GM19395 (cell line): ENCODE data around the gene SUSD6.
"Not testable (repeated sequence)": the region's sequence is repeated elsewhere in the genome, so short reads cannot be mapped to it uniquely, and the experiment has no call there.

ENCODE experiments used
- ATAC-seq: cut with Tn5 transposase; IDR thresholded peaks from one replicate; pipeline ENCODE4 v1.9.1; 2021; ENCODE audit warnings: mild to moderate bottlenecking, moderate library complexity; ENCODE audit not compliant: unreplicated experiment

The SUSD6 gene

DNA sequence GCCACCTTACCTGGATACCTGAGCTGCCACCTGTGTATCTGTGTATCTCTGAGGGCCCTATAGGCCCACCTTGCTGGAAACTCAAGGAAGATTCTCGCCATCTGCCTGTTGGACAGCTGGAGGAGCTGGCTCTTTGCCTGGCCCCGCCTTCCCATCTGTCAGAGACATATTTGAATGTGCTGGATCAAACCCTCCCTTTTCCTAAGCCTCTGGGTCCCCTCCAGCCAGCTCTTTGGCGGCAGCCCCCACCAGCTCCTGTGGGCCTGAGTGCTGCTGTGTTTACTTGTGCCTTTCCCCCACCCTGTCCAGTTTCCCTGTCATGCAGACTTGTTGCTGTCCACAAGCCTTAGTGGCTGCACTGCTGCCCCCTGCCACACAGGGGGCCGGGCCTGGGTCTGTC is 99.7 kb downstream of the SUSD6 start:
- ATAC-seq, result no peak

DNA sequence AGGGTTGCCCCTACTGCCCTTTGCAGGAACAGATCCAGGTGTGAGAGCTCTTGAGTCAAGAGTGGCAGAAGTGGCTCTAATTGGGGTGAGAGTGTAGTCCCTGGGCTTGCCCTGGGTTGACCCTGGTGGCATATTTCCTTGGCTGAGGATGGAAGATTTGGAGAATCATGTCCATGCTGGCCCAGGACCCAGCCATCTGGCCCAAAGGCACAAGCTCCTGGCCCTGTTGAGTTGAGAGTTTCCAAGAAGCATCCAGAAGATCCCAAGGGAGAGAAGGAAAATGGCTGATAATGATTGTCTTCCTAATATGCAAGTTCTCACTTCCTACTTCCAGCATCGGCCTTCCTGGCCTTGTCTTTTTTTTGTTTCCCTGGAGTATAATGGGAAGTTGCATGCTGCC is 100.1 kb downstream of the SUSD6 start:
- ATAC-seq, result no peak

GRCh38 chr14:69711881-69712560 is 100.6 kb downstream of the SUSD6 start:
- ATAC-seq, result no peak

GRCh38 chr14:69712599-69713088 is 101.2 kb downstream of the SUSD6 start:
- ATAC-seq, result no peak

GRCh38 chr14:69713209-69713781 is 101.9 kb downstream of the SUSD6 start:
- ATAC-seq, result no peak

DNA sequence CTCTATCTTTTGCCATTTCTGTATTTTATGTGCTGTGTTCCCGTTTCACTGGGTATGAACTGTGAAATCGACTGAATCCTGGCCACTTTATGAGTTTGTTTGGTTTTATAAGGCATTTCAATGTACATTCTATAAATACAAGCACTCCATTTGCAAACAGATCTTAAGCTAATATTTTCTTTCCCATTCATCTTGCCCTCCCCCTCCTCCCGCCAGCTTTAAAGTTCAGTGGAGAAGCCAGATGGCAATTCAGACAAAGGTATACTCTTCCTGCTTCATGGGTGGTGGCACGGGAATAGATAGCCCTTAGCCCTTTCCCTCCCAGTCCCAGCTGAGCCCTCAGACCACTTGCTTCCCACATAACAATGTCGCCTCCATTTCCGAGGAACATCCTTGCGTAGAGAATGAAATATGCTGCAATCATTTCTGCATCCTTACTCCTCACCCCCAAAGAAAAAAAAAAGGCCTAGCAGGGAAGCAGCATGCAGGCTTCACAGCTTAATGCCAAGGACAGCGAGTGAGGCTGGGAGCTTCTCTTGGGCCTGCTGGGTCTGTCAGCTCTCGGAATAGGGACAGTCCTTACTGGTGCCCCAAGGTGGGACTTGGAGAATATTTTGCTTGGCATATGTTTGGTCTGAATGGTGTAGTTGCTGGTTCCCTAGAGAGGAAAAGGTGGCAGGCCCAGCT is 102.7 kb downstream of the SUSD6 start:
- no peak for ATAC-seq

DNA sequence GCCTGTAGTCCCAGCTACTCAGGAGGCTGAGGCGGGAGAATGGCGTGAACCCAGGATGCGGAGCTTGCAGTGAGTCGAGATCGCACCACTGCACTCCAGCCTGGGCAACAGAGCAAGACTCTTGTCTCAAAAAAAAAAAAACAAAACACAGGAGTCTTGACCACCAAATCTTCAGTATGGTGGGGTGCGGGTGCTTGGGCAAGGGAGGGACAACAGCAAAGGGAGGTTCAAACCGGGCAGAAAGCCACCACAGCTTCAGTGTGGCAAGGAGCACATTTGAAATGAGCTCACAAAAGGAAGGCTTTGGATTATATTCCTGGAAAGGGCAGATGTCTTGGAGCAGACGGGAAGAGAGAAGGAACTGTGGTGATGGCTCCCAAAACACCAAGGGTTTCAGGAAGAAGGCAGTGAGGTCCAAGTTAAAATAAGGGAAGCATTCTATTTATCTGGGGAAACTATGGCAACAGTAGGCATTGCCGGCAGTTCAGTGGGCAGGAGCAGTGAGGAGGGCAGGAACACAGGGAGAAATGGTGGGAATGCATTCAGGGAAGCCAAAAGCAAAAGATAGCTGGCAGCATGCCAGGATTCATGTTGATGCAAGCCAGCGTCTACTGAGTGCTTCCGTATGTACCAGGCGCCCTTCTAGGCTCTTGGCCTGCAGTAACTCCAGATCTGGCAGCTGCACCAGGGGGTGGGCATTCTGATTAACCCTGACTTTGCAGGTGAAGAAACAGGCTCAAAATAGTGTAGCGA is 104.5 kb downstream of the SUSD6 start:
- ATAC-seq, result no peak

DNA sequence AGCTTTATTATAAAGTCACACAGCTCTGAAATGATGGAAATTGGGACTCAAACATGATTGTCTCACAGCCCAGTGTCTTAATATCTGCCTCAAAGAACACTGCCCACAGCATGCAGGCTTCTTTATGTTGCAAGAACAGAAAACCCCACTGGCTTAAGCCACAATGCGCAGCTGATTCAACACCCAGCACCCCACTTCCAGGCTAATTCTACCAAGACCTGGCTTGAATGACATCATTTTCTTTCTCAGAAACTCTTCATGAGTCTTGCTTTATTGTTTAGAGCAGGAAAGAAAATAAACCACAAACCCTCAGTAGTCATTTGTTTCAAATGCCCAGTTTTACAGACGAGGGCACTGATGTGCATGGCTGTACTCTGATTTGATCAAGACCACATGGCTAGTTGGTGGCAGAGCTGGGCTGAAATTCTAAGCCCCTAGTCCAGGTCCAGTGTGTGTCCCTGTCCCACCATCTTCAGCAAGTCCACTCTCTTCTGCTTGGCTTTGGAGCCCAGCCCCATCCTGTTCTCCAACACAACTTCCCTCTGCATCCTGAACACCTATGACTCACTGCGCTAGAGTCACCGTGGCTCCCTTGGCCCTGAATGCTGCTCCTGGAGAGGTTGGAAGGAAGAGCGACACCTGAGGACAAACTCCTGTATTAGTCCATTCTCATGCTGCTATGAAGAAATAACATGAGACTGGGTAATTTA is 105.2 kb downstream of the SUSD6 start:
- no peak for ATAC-seq

- not testable (repeated sequence) for ATAC-seq
Observed at GRCh38 chr14:69718614-69719013, 107.2 kb downstream of the SUSD6 start.

DNA sequence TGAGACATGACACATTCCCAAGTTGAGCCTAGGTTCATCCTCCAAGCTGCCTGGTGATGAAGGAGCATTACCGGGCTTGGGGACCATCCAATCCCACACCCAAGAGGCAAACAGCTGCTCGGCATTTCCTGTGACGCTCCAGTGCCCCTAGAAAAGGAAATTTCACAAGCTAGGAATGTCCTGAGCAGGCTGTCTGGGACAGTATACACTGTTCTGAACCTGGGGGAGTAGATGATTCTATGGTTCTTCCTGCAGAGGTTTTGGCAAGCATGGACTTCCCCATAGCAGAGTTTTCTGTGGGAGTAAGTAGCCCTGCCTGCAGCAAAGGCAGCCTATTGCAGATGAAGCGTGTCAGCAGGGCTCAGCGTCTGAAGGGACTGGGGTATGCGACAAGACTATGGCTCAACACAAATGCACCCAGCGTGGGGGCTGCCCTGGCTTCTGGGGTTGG is 108.1 kb downstream of the SUSD6 start:
- ATAC-seq, result no peak

DNA sequence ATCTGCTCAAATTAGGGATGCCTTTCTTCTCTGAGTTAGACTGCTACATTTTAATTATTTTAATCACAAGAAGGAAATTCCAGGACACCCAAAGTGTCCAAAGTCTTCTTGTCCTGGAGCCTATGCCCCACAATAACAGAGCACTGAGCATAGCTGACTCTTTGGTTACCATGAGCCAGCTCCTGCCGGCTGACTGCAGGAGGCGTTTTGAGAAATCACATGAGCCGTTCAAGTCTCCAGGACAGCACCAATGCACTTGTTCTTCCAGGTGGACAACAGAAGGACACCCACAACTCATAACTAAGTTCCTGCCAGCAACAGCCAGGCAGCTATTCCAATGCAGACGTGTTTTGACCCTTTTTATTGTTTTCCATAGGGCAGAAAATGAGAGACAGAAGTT is 109.5 kb downstream of the SUSD6 start:
- no peak for ATAC-seq

- peak; percentile 66 for ATAC-seq
Observed at GRCh38 chr14:69726761-69727511, 115.5 kb downstream of the SUSD6 start.

GRCh38 chr14:69727860-69728259 is 116.5 kb downstream of the SUSD6 start:
- ATAC-seq, result no peak

DNA sequence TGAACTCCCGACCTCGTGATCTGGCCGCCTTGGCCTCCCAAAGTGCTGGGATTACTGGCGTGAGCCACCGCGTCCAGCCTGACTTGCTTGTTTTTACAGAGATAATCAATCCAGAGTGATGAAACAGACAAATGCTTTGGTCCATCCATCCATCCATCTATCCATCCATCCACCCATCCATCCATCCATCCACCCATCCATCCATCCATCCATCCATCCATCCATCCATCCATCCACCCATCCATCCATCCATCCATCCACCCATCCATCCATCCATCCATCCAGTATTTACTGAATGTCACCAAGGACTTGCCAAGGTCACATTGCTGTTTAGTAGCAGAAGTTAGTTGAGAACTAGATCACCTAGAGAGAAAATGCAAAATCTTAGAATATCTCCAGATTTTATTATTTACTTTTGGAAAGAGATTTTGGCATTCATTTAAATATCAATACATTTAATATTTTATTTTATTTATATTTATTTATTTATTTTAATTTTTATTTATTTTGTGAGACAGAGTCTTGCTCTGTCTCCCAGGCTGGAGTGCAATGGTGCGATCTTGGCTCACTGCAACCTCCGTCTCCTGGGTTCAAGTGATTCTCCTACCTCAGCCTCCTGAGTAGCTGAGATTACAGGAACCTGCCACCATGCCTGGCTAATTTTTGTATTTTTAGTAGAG is 120.7 kb downstream of the SUSD6 start:
- ATAC-seq, result not testable (repeated sequence)

- ATAC-seq, result not testable (repeated sequence)
Observed at GRCh38 chr14:69736405-69736804, 125.0 kb downstream of the SUSD6 start.

DNA sequence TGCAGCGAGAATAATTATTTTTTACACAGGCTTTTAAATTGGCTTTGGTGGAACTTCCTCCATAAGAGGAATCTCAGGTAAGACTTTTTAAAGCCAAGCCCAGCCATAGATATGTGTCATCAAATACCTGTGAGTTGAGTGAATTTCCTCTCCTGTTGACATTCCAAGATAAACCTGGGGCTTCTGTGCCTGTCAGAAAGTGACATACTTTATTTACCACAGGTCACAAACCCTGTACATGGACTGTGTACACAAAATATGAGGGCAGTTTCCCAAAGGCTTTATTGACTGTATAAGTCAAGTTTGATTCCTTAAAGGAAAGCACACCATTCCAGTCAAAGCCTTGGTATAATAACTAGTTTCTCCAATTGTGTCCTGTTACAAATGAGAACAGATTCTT is 129.7 kb downstream of the SUSD6 start:
- no peak for ATAC-seq

- ATAC-seq, result no peak
Observed at GRCh38 chr14:69749956-69750355, 138.6 kb downstream of the SUSD6 start.

DNA sequence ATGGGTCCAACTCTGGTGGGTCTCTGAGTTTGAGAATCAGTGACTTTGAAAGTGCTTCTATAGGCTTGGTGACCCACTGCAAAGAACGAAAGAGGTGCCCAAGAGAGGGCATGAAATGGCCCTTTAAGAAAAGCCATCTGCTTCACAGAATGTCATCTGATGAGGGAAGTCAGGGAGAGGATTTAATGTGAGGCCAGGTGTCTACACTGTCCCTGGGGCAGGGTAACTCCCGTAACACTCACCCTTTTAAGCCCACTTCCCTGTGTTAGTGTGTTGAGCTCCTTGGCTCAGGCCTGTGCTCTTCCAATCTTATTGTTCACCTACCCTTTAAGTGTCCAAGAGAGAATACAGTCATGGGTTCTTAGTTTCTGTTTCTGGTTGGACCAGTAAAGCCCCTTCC is 139.1 kb downstream of the SUSD6 start:
- ATAC-seq, result no peak

GRCh38 chr14:69752773-69753172 is 141.4 kb downstream of the SUSD6 start:
- ATAC-seq, result no peak
